H1 (cell line): Measurements from ENCODE around the gene CCDC183. TPM values are rescaled to one million over a fixed set of nuclear protein-coding genes. Genes with fewer than 3 reads are reported as not detected.

Source experiments
- CTCF ChIA-PET: fragments of 300-600 bp; sonication (Branson Sonifier 250); formaldehyde crosslinking; loops from one replicate; lab custom pipeline; 2021; ENCODE audit not compliant: partially characterized antibody; lab: Charles Lee
- POLR2A ChIA-PET: fragments of 300-600 bp; sonication (Branson Sonifier 250); formaldehyde crosslinking; loops from one replicate; lab custom pipeline; 2021; ENCODE audit warnings: inconsistent platforms; ENCODE audit not compliant: partially characterized antibody; lab: Charles Lee
- DNase-seq, 2 experiments: peaks; one replicate each; pipeline versions ENCODE4 v3.0.0 to v3.0.0-alpha.2; 2010 to 2022; ENCODE audit warnings: low spot score in 2 of 2, low read depth in 1 of 2, mixed read lengths in 1 of 2
- FAIRE-seq: peaks from 2 replicates; lab custom pipeline; 2011; peaks lifted over from hg19 to GRCh38; lab: Jason Lieb, UNC
- H2AFZ ChIP-seq: 2 replicates; pipeline ENCODE4 v1.8.1; 2012; ENCODE audit warnings: low read length, inconsistent platforms
- H2AK5ac ChIP-seq: 2 replicates; pipeline ENCODE4 v1.6.1; 2013; ENCODE audit warnings: low read depth, low read length
- H2BK120ac ChIP-seq: replicated peaks from 2 replicates; pipeline ENCODE3; 2013; ENCODE audit warnings: low read depth, low read length, inconsistent platforms
- H2BK12ac ChIP-seq: 2 replicates; pipeline ENCODE4 v1.6.1; 2013; ENCODE audit warnings: low read depth, low read length
- H2BK15ac ChIP-seq: 2 replicates; pipeline ENCODE4 v1.6.1; 2013; ENCODE audit warnings: low read length
- H2BK20ac ChIP-seq: 2 replicates; pipeline ENCODE4 v1.6.1; 2013; ENCODE audit warnings: low read length
- H2BK5ac ChIP-seq: 2 replicates; pipeline ENCODE4 v1.6.1; 2013; ENCODE audit warnings: low read depth, low read length
- H3K14ac ChIP-seq: 2 replicates; pipeline ENCODE4 v1.6.1; 2013; ENCODE audit warnings: inconsistent platforms; ENCODE audit not compliant: insufficient read length
- H3K18ac ChIP-seq: 2 replicates; pipeline ENCODE4 v1.6.1; 2013; ENCODE audit warnings: low read length; ENCODE audit errors: extremely low read depth
- H3K23ac ChIP-seq: 2 replicates; pipeline ENCODE4 v1.6.1; 2013; ENCODE audit warnings: inconsistent platforms; ENCODE audit not compliant: insufficient read length
- H3K23me2 ChIP-seq: 2 replicates; pipeline ENCODE4 v1.6.1; 2013; ENCODE audit warnings: low read depth, low read length
- H3K27ac ChIP-seq: 2 replicates; pipeline ENCODE4 v1.6.1; 2011; ENCODE audit warnings: low read depth, low read length, inconsistent platforms
- H3K27me3 ChIP-seq, 4 experiments: replicated peaks in 1 of 4; 1 replicate in 1 of 4; 2 replicates in 3 of 4; pipeline versions ENCODE4 v1.6.1 to v1.8.1; 2011 to 2013; ENCODE audit warnings: low read length in 3 of 4, mild to moderate bottlenecking in 3 of 4, inconsistent platforms in 2 of 4, mixed read lengths in 2 of 4, moderate library complexity in 1 of 4; ENCODE audit not compliant: control insufficient read depth in 3 of 4, insufficient read depth in 3 of 4; ENCODE audit errors: extremely low read depth in 1 of 4
- H3K36me3 ChIP-seq, 4 experiments: 2 replicates each; pipeline versions ENCODE4 v1.6.1 to v1.8.1; 2011 to 2013; ENCODE audit warnings: mild to moderate bottlenecking in 4 of 4, low read length in 3 of 4, moderate library complexity in 2 of 4, control low read depth in 1 of 4, inconsistent platforms in 1 of 4; ENCODE audit not compliant: insufficient read depth in 4 of 4, control insufficient read depth in 2 of 4
- H3K4ac ChIP-seq: replicated peaks from 2 replicates; pipeline ENCODE3; 2013; ENCODE audit warnings: low read length, low read depth, mixed read lengths, inconsistent platforms; ENCODE audit not compliant: insufficient read length
- H3K4me1 ChIP-seq, 4 experiments: replicated peaks in 1 of 4; 1 replicate in 1 of 4; 2 replicates in 3 of 4; pipeline versions ENCODE4 v1.6.1 to v1.8.1; 2011 to 2013; ENCODE audit warnings: low read length in 3 of 4, inconsistent platforms in 2 of 4, mixed read lengths in 1 of 4; ENCODE audit not compliant: insufficient read depth in 4 of 4, control insufficient read depth in 3 of 4
- H3K4me2 ChIP-seq, 2 experiments: 2 replicates each; pipeline versions ENCODE4 v1.6.1 to v1.8.1; 2011 to 2013; ENCODE audit warnings: low read depth in 2 of 2, low read length in 2 of 2, control low read depth in 1 of 2, inconsistent platforms in 1 of 2, mild to moderate bottlenecking in 1 of 2; ENCODE audit not compliant: insufficient read depth in 1 of 2
- H3K4me3 ChIP-seq, 4 experiments: fragments of 200-600, 300-600 bp in 1 of 4; sonication (generic), shearing (Covaris generic), sonication (Bioruptor Twin) in 1 of 4; 2 replicates each; pipeline versions ENCODE4 v1.5.1 to v1.8.1; 2011 to 2016; ENCODE audit warnings: low read length in 4 of 4, low read depth in 3 of 4, control low read depth in 2 of 4, inconsistent platforms in 2 of 4, mild to moderate bottlenecking in 2 of 4, mixed read lengths in 1 of 4, moderate library complexity in 1 of 4; ENCODE audit not compliant: insufficient read depth in 2 of 4; ENCODE audit errors: extremely low read depth in 1 of 4
- H3K56ac ChIP-seq: replicated peaks from 2 replicates; pipeline ENCODE3; 2013; ENCODE audit warnings: low read depth, mild to moderate bottlenecking, mixed read lengths, low read length, inconsistent platforms; ENCODE audit not compliant: insufficient read length
- H3K79me1 ChIP-seq: 2 replicates; pipeline ENCODE4 v1.6.1; 2013; ENCODE audit warnings: low read depth, low read length, control low read depth
- H3K79me2 ChIP-seq, 2 experiments: 2 replicates each; pipeline versions ENCODE4 v1.6.1 to v1.8.1; 2012 to 2013; ENCODE audit warnings: low read length in 2 of 2, mild to moderate bottlenecking in 2 of 2, inconsistent platforms in 1 of 2; ENCODE audit not compliant: insufficient read depth in 2 of 2, control insufficient read depth in 1 of 2
- H3K9ac ChIP-seq, 4 experiments: replicated peaks in 1 of 4; 1 replicate in 1 of 4; 2 replicates in 3 of 4; pipeline versions ENCODE4 v1.6.1 to v1.8.1; 2011 to 2013; ENCODE audit warnings: low read depth in 3 of 4, low read length in 3 of 4, control low read depth in 2 of 4, mild to moderate bottlenecking in 2 of 4, moderate library complexity in 2 of 4, inconsistent platforms in 1 of 4; ENCODE audit errors: extremely low read depth in 1 of 4
- H3K9me3 ChIP-seq, 2 experiments: 2 replicates each; pipeline versions ENCODE4 v1.6.1 to v1.8.1; 2012 to 2013; ENCODE audit warnings: mild to moderate bottlenecking in 2 of 2, moderate library complexity in 2 of 2, control low read depth in 1 of 2, inconsistent platforms in 1 of 2, low read depth in 1 of 2, low read length in 1 of 2, mixed read lengths in 1 of 2; ENCODE audit not compliant: insufficient read depth in 2 of 2
- H4K20me1 ChIP-seq, 2 experiments: replicated peaks in 1 of 2; 2 replicates each; pipeline versions ENCODE3 to v1.8.1; 2011 to 2013; ENCODE audit warnings: inconsistent platforms in 2 of 2, low read length in 2 of 2, mild to moderate bottlenecking in 1 of 2; ENCODE audit not compliant: insufficient read depth in 2 of 2, control insufficient read depth in 1 of 2
- H4K5ac ChIP-seq: 2 replicates; pipeline ENCODE4 v1.6.1; 2013; ENCODE audit warnings: low read length, low read depth, mixed read lengths, inconsistent platforms; ENCODE audit not compliant: insufficient read length
- H4K8ac ChIP-seq: 2 replicates; pipeline ENCODE4 v1.8.0; 2013; ENCODE audit warnings: mild to moderate bottlenecking, moderate library complexity, low read length, inconsistent platforms; ENCODE audit not compliant: insufficient read depth; ENCODE audit errors: extremely low read depth
- H4K91ac ChIP-seq: replicated peaks from 2 replicates; pipeline ENCODE3; 2013; ENCODE audit warnings: low read length, mixed read lengths, inconsistent platforms; ENCODE audit not compliant: insufficient read length
- ASH2L ChIP-seq: fragments of 200-600, 300-600 bp; sonication (generic); IDR thresholded peaks from one replicate; pipeline ENCODE4 v1.7.1; 2017; ENCODE audit warnings: low read length
- ATF3 ChIP-seq: IDR thresholded peaks from 2 replicates; pipeline ENCODE4 v1.6.1; 2011; ENCODE audit warnings: low read depth, mild to moderate bottlenecking, low read length; ENCODE audit not compliant: insufficient read depth
- JUN ChIP-seq: IDR thresholded peaks from 2 replicates; pipeline ENCODE4 v1.6.1; 2011; ENCODE audit warnings: low read depth, mild to moderate bottlenecking, improper control_type of control experiment, low read length
- SP2 ChIP-seq: IDR thresholded peaks from 2 replicates; pipeline ENCODE4 v1.6.1; 2012; ENCODE audit warnings: mild to moderate bottlenecking, low read length, inconsistent platforms
- SRF ChIP-seq: IDR thresholded peaks from 2 replicates; pipeline ENCODE4 v1.6.1; 2011; ENCODE audit warnings: mild to moderate bottlenecking, low read depth, low read length, moderate library complexity
- WGBS, 2 experiments: shearing (Covaris generic) in 1 of 2; methylation state at CpG; one replicate each; pipeline versions ENCODE4 v1.1.6 to v1.1.7; 2013 to 2015; ENCODE audit warnings: low lambda C conversion rate in 2 of 2, mixed read lengths in 2 of 2, inconsistent platforms in 1 of 2, low coverage in 1 of 2, missing lambda C conversion rate in 1 of 2; ENCODE audit not compliant: insufficient replicate concordance in 2 of 2, insufficient coverage in 1 of 2, insufficient read length in 1 of 2; ENCODE audit errors: extremely low coverage in 1 of 2, missing lambda C conversion rate in 1 of 2; 5-methylcytosine and 5-hydroxymethylcytosine counted together
- polyA plus RNA-seq, 7 experiments: library from polyadenylated mRNA; depleted of rRNA in 3 of 7; stranded (reverse) in 5 of 7; unstranded in 2 of 7; fragments of >200 nt in 5 of 7; fragments of 200-250 nt in 2 of 7; gene quantifications; 1 replicate in 5 of 7; 2 replicates in 1 of 7; 4 replicates in 1 of 7; pipeline versions ENCODE4 v1.2.1 to v1.2.3, GENCODE V29; 2011 to 2013; ENCODE audit warnings: missing spikeins in 2 of 7, mixed read lengths in 2 of 7
- total RNA-seq: library from RNA; stranded (reverse); fragmentation: NEBNext Ultra II Directional; extraction: Animal tissue kit (Norgen Biotek cat#: 25700); gene quantifications from 2 replicates; pipeline ENCODE4 v1.2.1, GENCODE V29; 2021

Gene CCDC183
- total and polyA plus RNA-seq, 2 of the 8 experiments (the other 6 are each of a cell fraction or from before 2014, with no cell fraction given), result 0.51 to 1.6 TPM

GRCh38 chr9:136853596-136854112 lies 57.5 kb downstream of the CCDC183 start:
- no peak overlapping the region for H2BK120ac ChIP-seq
- peaks cover 0 to 7% (median 3%) of the 10 kb centered on the region in 4 experiments; a peak in 5 of 8 replicates for H3K36me3 ChIP-seq
- CTCF ChIA-PET, result interaction anchor here (1.2 kb wide), 1 partner anchor 11 kb away, joined by 3 read pairs; no protein-coding TSS in a partner anchor
- no peak overlapping the region for H4K8ac ChIP-seq
- no peak overlapping the region for H4K91ac ChIP-seq
- H3K4me3 ChIP-seq, result no peak overlapping the region
- no peak overlapping the region for H3K4ac ChIP-seq
- no peak overlapping the region for H2BK15ac ChIP-seq
- no peaks in the 10 kb centered on the region for H3K79me2 ChIP-seq
- H4K20me1 ChIP-seq, result peaks cover 7 to 14% of the 10 kb centered on the region in 2 experiments
- no peak overlapping the region for H4K5ac ChIP-seq
- H2AFZ ChIP-seq, result no peak overlapping the region
- no peak overlapping the region for H3K14ac ChIP-seq
- no peak overlapping the region for H3K56ac ChIP-seq
- no peak overlapping the region for H2BK5ac ChIP-seq
- no peak overlapping the region for H2AK5ac ChIP-seq
- H3K9me3 ChIP-seq, result no peaks in the 10 kb centered on the region
- peaks cover 0 to 10% (median 3%) of the 10 kb centered on the region in 4 experiments; a peak in 5 of 7 replicates for H3K4me1 ChIP-seq
- no peak overlapping the region for H3K9ac ChIP-seq
- no peak overlapping the region for H3K4me2 ChIP-seq
- no peak overlapping the region for H3K18ac ChIP-seq
- H2BK12ac ChIP-seq, result no peak overlapping the region
- H2BK20ac ChIP-seq, result no peak overlapping the region
- no peaks in the 10 kb centered on the region for H3K79me1 ChIP-seq
- no peak for FAIRE-seq
- TF ChIP-seq SP2, result no peak
- no peak for TF ChIP-seq ATF3
- no peak for TF ChIP-seq ASH2L
- no peak for TF ChIP-seq SRF
- no peak for TF ChIP-seq JUN
- 91% methylated on average over 13 of the region's 18 CpGs; no CpG with 5 or more reads in 1 of the 2 experiments for WGBS, 2 experiments
- H3K27me3 ChIP-seq, result no peaks in the 10 kb centered on the region
- DNase-seq, result peak in 1 of 2 experiments; percentile 45
- H3K23ac ChIP-seq, result no peak overlapping the region
- H3K27ac ChIP-seq, result no peak overlapping the region
- POLR2A ChIA-PET, result interaction anchor here (1.1 to 16.2 kb wide), 2 partner anchors 12 to 15 kb away, joined by 4 to 248 read pairs; partner anchors contain the start of genes AJM1 and EDF1
- H3K23me2 ChIP-seq, result peaks cover 2% of the 10 kb centered on the region; the same call in 1 of the 2 replicates
